Suprapubic skin (tissue), 3 donors: ENCODE measurements around the gene SLC25A47.

Source experiments
- POLR2A ChIP-seq, 2 donors: fragments of 450-650 bp; IDR thresholded peaks; one replicate each; pipeline ENCODE4 v1.6.1; 2017; ENCODE audit warnings: antibody characterized with exemption in 2 of 2, mild to moderate bottlenecking in 2 of 2, moderate library complexity in 2 of 2
- TF ChIP-seq, protein P1 (sequence below), 2 donors: fragments of 200-600 bp in 1 of 2; fragments of 450-650 bp in 1 of 2; sonication (generic) in 1 of 2; IDR thresholded peaks; one replicate each; pipeline ENCODE4 v1.5.1; 2016 to 2019; ENCODE audit warnings: antibody characterized with exemption in 2 of 2, mild to moderate bottlenecking in 1 of 2, moderate library complexity in 1 of 2

GRCh38 chr14:100286484-100287191 is 36.5 kb upstream of the SLC25A47 start:
- TF ChIP-seq, protein P1, sequence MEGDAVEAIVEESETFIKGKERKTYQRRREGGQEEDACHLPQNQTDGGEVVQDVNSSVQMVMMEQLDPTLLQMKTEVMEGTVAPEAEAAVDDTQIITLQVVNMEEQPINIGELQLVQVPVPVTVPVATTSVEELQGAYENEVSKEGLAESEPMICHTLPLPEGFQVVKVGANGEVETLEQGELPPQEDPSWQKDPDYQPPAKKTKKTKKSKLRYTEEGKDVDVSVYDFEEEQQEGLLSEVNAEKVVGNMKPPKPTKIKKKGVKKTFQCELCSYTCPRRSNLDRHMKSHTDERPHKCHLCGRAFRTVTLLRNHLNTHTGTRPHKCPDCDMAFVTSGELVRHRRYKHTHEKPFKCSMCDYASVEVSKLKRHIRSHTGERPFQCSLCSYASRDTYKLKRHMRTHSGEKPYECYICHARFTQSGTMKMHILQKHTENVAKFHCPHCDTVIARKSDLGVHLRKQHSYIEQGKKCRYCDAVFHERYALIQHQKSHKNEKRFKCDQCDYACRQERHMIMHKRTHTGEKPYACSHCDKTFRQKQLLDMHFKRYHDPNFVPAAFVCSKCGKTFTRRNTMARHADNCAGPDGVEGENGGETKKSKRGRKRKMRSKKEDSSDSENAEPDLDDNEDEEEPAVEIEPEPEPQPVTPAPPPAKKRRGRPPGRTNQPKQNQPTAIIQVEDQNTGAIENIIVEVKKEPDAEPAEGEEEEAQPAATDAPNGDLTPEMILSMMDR (IDR thresholded peaks at IDR 0.05), result no peak
- no peak for TF ChIP-seq POLR2A (IDR thresholded peaks at IDR 0.05)
